Thoracic aorta (tissue), 2 donors: ENCODE results near the gene RAB1A. TPM values are rescaled to one million over a fixed set of nuclear protein-coding genes. Genes with fewer than 3 reads are reported as not detected.
"Not testable (repeated sequence)": the region's sequence is repeated elsewhere in the genome, so short reads cannot be mapped to it uniquely, and the experiment has no call there.

Experiments used
- ATAC-seq: fragments of 150-250 bp; one replicate; pipeline ENCODE4 v1.8.0; 2017; ENCODE audit warnings: low read depth; ENCODE audit not compliant: insufficient number of reproducible peaks, low FRiP score
- DNase-seq: peaks from one replicate; pipeline ENCODE4 v3.0.0-alpha.2; 2020; ENCODE audit warnings: low spot score
- H3K27ac ChIP-seq, 2 donors: fragments of 200-600 bp; sonication (generic); 1 replicate in 1 of 2; 2 replicates in 1 of 2; pipeline ENCODE4 v1.5.1; 2016; ENCODE audit warnings: mild to moderate bottlenecking in 2 of 2, moderate library complexity in 2 of 2
- H3K27me3 ChIP-seq: fragments of 200-600 bp; sonication (generic); replicated peaks from 2 replicates; pipeline ENCODE4 v1.6.0; 2016; ENCODE audit warnings: mild to moderate bottlenecking; ENCODE audit not compliant: insufficient read depth
- H3K36me3 ChIP-seq: fragments of 200-600 bp; sonication (generic); one replicate; pipeline ENCODE4 v1.5.1; 2016
- H3K4me1 ChIP-seq, 2 donors: fragments of 200-600 bp; sonication (generic); 1 replicate in 1 of 2; 2 replicates in 1 of 2; pipeline versions ENCODE4 v1.5.1 to v1.6.0; 2016; ENCODE audit warnings: low read depth in 2 of 2, mild to moderate bottlenecking in 1 of 2; ENCODE audit not compliant: control insufficient read depth in 1 of 2
- H3K4me3 ChIP-seq: fragments of 200-600 bp; sonication (generic); 2 replicates; pipeline ENCODE4 v1.5.1; 2016; ENCODE audit warnings: mild to moderate bottlenecking
- H3K9me3 ChIP-seq: fragments of 200-600 bp; sonication (generic); 2 replicates; pipeline ENCODE4 v1.5.1; 2016
- CTCF ChIP-seq: fragments of 200-600 bp; sonication (generic); IDR thresholded peaks from one replicate; pipeline ENCODE4 v1.5.1; 2019; ENCODE audit warnings: antibody characterized with exemption
- total RNA-seq, 2 donors: library from RNA; depleted of rRNA; stranded (reverse); fragments of >200 nt; gene quantifications; one replicate each; pipeline versions ENCODE4 v1.1.0 to v1.2.3, GENCODE V29; 2016

RAB1A gene
- 10 to 100 TPM; 80.7 to 88.5 TPM for total RNA-seq

GRCh38 chr2:65129826-65130663 is at the start of gene RAB1A:
RAB1A (minus strand) TSS chr2:65130106; CDS start chr2:65129915, 191 bp downstream.
- ATAC-seq, result peak; percentile 89
- Histone ChIP-seq H3K27me3 (no peaks in the 10 kb centered on the region), H3K9me3 (no peaks in the 10 kb centered on the region), H3K4me3 (peak within 1 kb of the TSS; percentile 91), H3K27ac (peak within 1 kb of the TSS; percentile 98 to 99), H3K4me1 (peaks cover 34 to 46% of the 10 kb centered on the region in 2 donors), H3K36me3 (no peaks in the 10 kb centered on the region)
- peak; percentile 99 for DNase-seq
- TF ChIP-seq CTCF, result peak; percentile 31

- H3K4me3 ChIP-seq, result no peak overlapping the region
- no peaks in the 10 kb centered on the region for H3K4me1 ChIP-seq
- H3K27me3 ChIP-seq, result no peaks in the 10 kb centered on the region
- H3K27ac ChIP-seq, result no peak overlapping the region
- TF ChIP-seq CTCF, result no peak
- H3K36me3 ChIP-seq, result no peaks in the 10 kb centered on the region
- H3K9me3 ChIP-seq, result no peaks in the 10 kb centered on the region
- DNase-seq, result no peak
- no peak for ATAC-seq
Observed at GRCh38 chr2:65177751-65178442, 48.0 kb upstream of the RAB1A start.

- H3K4me3 ChIP-seq, result no peak overlapping the region
- no peaks in the 10 kb centered on the region for H3K4me1 ChIP-seq
- ATAC-seq, result no peak
- TF ChIP-seq CTCF, result no peak
- H3K36me3 ChIP-seq, result no peaks in the 10 kb centered on the region
- H3K27me3 ChIP-seq, result no peaks in the 10 kb centered on the region
- no peaks in the 10 kb centered on the region for H3K9me3 ChIP-seq
- H3K27ac ChIP-seq, result no peak overlapping the region
- DNase-seq, result no peak
Observed at GRCh38 chr2:65175894-65176530, 46.1 kb upstream of the RAB1A start.

- not testable (repeated sequence) for H3K9me3 ChIP-seq, H3K4me1 ChIP-seq, H3K4me3 ChIP-seq, H3K27ac ChIP-seq, ATAC-seq, H3K27me3 ChIP-seq, DNase-seq, H3K36me3 ChIP-seq
Observed at GRCh38 chr2:65174031-65174430, 44.1 kb upstream of the RAB1A start.

- Histone ChIP-seq H3K27ac (no peak overlapping the region), H3K4me3 (no peak overlapping the region), H3K9me3 (no peaks in the 10 kb centered on the region), H3K27me3 (no peaks in the 10 kb centered on the region), H3K36me3 (no peaks in the 10 kb centered on the region), H3K4me1 (no peaks in the 10 kb centered on the region)
- ATAC-seq, result no peak
- no peak for DNase-seq
- no peak for TF ChIP-seq CTCF
Observed at GRCh38 chr2:65172994-65173790, 43.3 kb upstream of the RAB1A start.

- H3K4me1 ChIP-seq, H3K27ac ChIP-seq, ATAC-seq, H3K9me3 ChIP-seq, H3K4me3 ChIP-seq, DNase-seq, H3K36me3 ChIP-seq, H3K27me3 ChIP-seq: not testable (repeated sequence)
Observed at GRCh38 chr2:65170611-65171477, 40.9 kb upstream of the RAB1A start.
